PFSK-1 (cell line): Measurements from ENCODE around the gene USP19.

Experiments
- FOXP2 ChIP-seq: optimal IDR thresholded peaks from 2 replicates; pipeline ENCODE3; 2011; ENCODE audit warnings: borderline replicate concordance, control low read depth, inconsistent platforms; ENCODE audit not compliant: insufficient read depth; ENCODE audit errors: extremely low read length, extremely low read depth
- POLR2AphosphoS5 ChIP-seq: IDR thresholded peaks from 2 replicates; pipeline ENCODE4 v1.6.1; 2012; ENCODE audit warnings: low read depth, mild to moderate bottlenecking, control low read depth, low read length, moderate library complexity
- SIN3A ChIP-seq: IDR thresholded peaks from 2 replicates; pipeline ENCODE4 v1.6.1; 2012; ENCODE audit warnings: mild to moderate bottlenecking, low read length, moderate library complexity, borderline replicate concordance; ENCODE audit not compliant: insufficient read depth
- TAF1 ChIP-seq: IDR thresholded peaks from 2 replicates; pipeline ENCODE4 v1.6.1; 2012; ENCODE audit warnings: low read length, control low read depth, borderline replicate concordance; ENCODE audit not compliant: insufficient read depth
- TF ChIP-seq, protein P1 (sequence below), 2 experiments: IDR thresholded peaks; 2 replicates each; pipeline versions ENCODE4 v1.6.1 to v1.8.0; 2011 to 2012; ENCODE audit warnings: low read depth in 2 of 2, low read length in 2 of 2, control low read depth in 1 of 2, inconsistent platforms in 1 of 2, mild to moderate bottlenecking in 1 of 2, moderate library complexity in 1 of 2; ENCODE audit not compliant: insufficient read depth in 1 of 2

USP19 gene

DNA sequence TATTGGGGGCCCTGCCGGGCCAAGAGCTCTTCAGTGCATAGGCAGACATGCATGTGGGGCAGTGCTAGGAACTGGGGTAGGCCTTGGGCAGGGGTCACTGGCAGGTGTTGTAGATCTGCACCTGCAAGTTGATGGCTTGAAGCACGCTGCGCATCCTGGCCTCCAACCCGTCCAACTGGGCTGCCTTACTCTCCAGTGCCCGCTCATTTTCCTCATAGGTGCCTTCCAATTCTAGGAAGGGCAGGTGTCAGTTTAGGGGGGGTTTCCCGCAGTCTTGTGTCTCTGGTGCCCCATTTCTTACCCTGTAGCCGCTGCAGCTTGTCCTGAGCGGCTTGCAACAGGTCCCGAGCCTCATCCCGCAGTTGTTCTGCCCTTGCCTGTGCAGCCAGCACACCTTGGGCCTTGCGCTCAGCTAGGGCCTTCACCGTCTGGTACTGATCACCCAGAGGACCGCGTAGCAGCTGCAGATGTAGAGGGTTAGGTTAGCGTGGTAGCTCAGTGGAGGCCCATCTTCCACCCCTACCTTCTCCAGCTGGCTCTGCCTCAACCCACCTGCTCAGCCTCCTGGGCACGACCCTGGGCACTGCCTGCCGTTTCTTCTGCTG, 611 bp upstream of the USP19 start:
- TF ChIP-seq FOXP2 (no peak), SIN3A (no peak), POLR2AphosphoS5 (no peak), TAF1 (no peak)
- TF ChIP-seq, protein P1, sequence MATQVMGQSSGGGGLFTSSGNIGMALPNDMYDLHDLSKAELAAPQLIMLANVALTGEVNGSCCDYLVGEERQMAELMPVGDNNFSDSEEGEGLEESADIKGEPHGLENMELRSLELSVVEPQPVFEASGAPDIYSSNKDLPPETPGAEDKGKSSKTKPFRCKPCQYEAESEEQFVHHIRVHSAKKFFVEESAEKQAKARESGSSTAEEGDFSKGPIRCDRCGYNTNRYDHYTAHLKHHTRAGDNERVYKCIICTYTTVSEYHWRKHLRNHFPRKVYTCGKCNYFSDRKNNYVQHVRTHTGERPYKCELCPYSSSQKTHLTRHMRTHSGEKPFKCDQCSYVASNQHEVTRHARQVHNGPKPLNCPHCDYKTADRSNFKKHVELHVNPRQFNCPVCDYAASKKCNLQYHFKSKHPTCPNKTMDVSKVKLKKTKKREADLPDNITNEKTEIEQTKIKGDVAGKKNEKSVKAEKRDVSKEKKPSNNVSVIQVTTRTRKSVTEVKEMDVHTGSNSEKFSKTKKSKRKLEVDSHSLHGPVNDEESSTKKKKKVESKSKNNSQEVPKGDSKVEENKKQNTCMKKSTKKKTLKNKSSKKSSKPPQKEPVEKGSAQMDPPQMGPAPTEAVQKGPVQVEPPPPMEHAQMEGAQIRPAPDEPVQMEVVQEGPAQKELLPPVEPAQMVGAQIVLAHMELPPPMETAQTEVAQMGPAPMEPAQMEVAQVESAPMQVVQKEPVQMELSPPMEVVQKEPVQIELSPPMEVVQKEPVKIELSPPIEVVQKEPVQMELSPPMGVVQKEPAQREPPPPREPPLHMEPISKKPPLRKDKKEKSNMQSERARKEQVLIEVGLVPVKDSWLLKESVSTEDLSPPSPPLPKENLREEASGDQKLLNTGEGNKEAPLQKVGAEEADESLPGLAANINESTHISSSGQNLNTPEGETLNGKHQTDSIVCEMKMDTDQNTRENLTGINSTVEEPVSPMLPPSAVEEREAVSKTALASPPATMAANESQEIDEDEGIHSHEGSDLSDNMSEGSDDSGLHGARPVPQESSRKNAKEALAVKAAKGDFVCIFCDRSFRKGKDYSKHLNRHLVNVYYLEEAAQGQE (IDR thresholded peaks at IDR 0.05; ENCODE audit: insufficient read depth in 1 of 2, low read depth in 2 of 2, low read length in 2 of 2): no peak

DNA sequence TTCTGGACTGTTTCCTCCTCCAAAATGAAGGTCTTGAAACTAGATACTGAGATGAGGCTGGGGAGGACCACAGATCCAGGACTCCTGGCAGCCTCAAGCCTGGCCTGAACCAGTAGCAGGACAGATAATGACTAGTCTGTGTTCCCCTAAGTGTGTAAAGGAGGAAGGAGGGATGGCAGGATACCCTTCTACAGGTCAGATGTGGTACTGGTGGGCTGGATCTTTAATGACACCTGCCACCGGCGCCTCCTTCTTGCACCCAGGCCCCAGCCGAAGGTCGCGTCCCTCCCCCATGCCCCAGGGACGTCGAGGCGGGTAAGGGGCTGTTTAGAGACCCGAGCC, 556 bp downstream of the USP19 start:
- TF ChIP-seq SIN3A: no peak
- no peak for TF ChIP-seq FOXP2
- TF ChIP-seq, protein P1 (IDR thresholded peaks at IDR 0.05; ENCODE audit: insufficient read depth in 1 of 2, low read depth in 2 of 2, low read length in 2 of 2): no peak
- TF ChIP-seq TAF1: no peak
- TF ChIP-seq POLR2AphosphoS5: no peak

GRCh38 chr3:49119439-49119838, 1.2 kb downstream of the USP19 start:
- TF ChIP-seq SIN3A: no peak
- no peak for TF ChIP-seq TAF1
- TF ChIP-seq, protein P1 (IDR thresholded peaks at IDR 0.05; ENCODE audit: insufficient read depth in 1 of 2, low read depth in 2 of 2, low read length in 2 of 2): no peak
- no peak for TF ChIP-seq FOXP2
- TF ChIP-seq POLR2AphosphoS5: no peak

- TF ChIP-seq SIN3A (no peak), FOXP2 (no peak), POLR2AphosphoS5 (no peak), TAF1 (no peak)
- TF ChIP-seq, protein P1 (IDR thresholded peaks at IDR 0.05; ENCODE audit: insufficient read depth in 1 of 2, low read depth in 2 of 2, low read length in 2 of 2): no peak
Measured at GRCh38 chr3:49119036-49119435, 1.6 kb downstream of the USP19 start.

DNA sequence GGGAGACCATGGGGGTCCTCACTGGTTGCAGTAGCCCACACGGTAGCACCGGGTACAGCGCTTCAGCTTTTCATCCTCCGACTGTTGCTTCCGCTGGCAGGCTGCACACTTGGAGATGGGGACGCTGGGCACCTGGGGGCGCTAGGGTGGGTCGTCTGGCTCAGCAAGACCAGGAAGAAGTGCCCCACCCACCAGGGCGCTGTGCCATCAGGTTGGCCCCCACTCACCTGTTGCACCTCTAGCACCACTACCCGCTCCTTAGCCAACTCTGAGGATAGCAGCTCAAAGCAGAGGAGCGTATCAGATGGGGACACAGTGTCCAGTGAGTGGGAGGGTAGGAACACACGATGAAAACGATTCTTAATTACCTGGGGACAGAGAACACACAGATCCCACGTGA, 8.4 kb downstream of the USP19 start:
- TF ChIP-seq, protein P1 (IDR thresholded peaks at IDR 0.05; ENCODE audit: insufficient read depth in 1 of 2, low read depth in 2 of 2, low read length in 2 of 2): no peak
- TF ChIP-seq FOXP2: no peak
- TF ChIP-seq TAF1: no peak
- TF ChIP-seq SIN3A: no peak
- no peak for TF ChIP-seq POLR2AphosphoS5
